ENCODE data around the gene DCHS2.

Gene DCHS2

GRCh38 chr4:154344686-154345085 lies 146.9 kb downstream of the DCHS2 start:
- DNase-seq (ENCODE audit: insufficient read length, low spot score) (no peak), FAIRE-seq (no peak)
- no peak for TF ChIP-seq PAX5 (IDR thresholded peaks at IDR 0.05; ENCODE audit: insufficient read depth, low read length, severe bottlenecking)
- no peak for TF ChIP-seq POLR2A (IDR thresholded peaks at IDR 0.05; ENCODE audit: low read depth, low read length)
- no peak for TF ChIP-seq POLR2AphosphoS5 (IDR thresholded peaks at IDR 0.05; ENCODE audit: low read depth, low read length)
- no peak for TF ChIP-seq TAF1 (IDR thresholded peaks at IDR 0.05; ENCODE audit: low read depth, low read length)
- TF ChIP-seq SPI1 (IDR thresholded peaks at IDR 0.05; ENCODE audit: low read depth, low read length), result no peak
- no peak for TF ChIP-seq POU2F2 (IDR thresholded peaks at IDR 0.05; ENCODE audit: low read depth, low read length)

GRCh38 chr4:154343651-154344050 lies 147.9 kb downstream of the DCHS2 start:
- no peak for TF ChIP-seq POU2F2 (IDR thresholded peaks at IDR 0.05; ENCODE audit: low read depth, low read length)
- no peak for TF ChIP-seq PAX5 (IDR thresholded peaks at IDR 0.05; ENCODE audit: insufficient read depth, low read length, severe bottlenecking)
- TF ChIP-seq TAF1 (IDR thresholded peaks at IDR 0.05; ENCODE audit: low read depth, low read length), result no peak
- TF ChIP-seq POLR2A (IDR thresholded peaks at IDR 0.05; ENCODE audit: low read depth, low read length), result no peak
- TF ChIP-seq SPI1 (IDR thresholded peaks at IDR 0.05; ENCODE audit: low read depth, low read length), result no peak
- no peak for TF ChIP-seq POLR2AphosphoS5 (IDR thresholded peaks at IDR 0.05; ENCODE audit: low read depth, low read length)
- FAIRE-seq (no peak), DNase-seq (ENCODE audit: insufficient read length, low spot score) (no peak)

- FAIRE-seq (no peak), DNase-seq (ENCODE audit: insufficient read length, low spot score) (no peak)
- TF ChIP-seq POU2F2 (IDR thresholded peaks at IDR 0.05; ENCODE audit: low read depth, low read length), result no peak
These were observed 150.2 kb downstream of the DCHS2 start for GRCh38 chr4:154341448-154341847.

GRCh38 chr4:154335588-154335987 lies 156.0 kb downstream of the DCHS2 start:
- FAIRE-seq, result no peak
- TF ChIP-seq TAF1 (IDR thresholded peaks at IDR 0.05; ENCODE audit: low read depth, low read length) (no peak), POU2F2 (IDR thresholded peaks at IDR 0.05; ENCODE audit: low read depth, low read length) (no peak), PAX5 (IDR thresholded peaks at IDR 0.05; ENCODE audit: insufficient read depth, low read length, severe bottlenecking) (no peak), POLR2A (IDR thresholded peaks at IDR 0.05; ENCODE audit: low read depth, low read length) (no peak), POLR2AphosphoS5 (IDR thresholded peaks at IDR 0.05; ENCODE audit: low read depth, low read length) (no peak), SPI1 (IDR thresholded peaks at IDR 0.05; ENCODE audit: low read depth, low read length) (no peak)

GRCh38 chr4:154332681-154333421 lies 158.7 kb downstream of the DCHS2 start:
- DNase-seq (ENCODE audit: insufficient read length, low spot score) (no peak), FAIRE-seq (peak; percentile 91)
- no peak for TF ChIP-seq POU2F2 (IDR thresholded peaks at IDR 0.05; ENCODE audit: low read depth, low read length)
- no peak for TF ChIP-seq PAX5 (IDR thresholded peaks at IDR 0.05; ENCODE audit: insufficient read depth, low read length, severe bottlenecking)
- no peak for TF ChIP-seq POLR2AphosphoS5 (IDR thresholded peaks at IDR 0.05; ENCODE audit: low read depth, low read length)
- no peak for TF ChIP-seq SPI1 (IDR thresholded peaks at IDR 0.05; ENCODE audit: low read depth, low read length)
- TF ChIP-seq POLR2A (IDR thresholded peaks at IDR 0.05; ENCODE audit: low read depth, low read length), result no peak
- TF ChIP-seq TAF1 (IDR thresholded peaks at IDR 0.05; ENCODE audit: low read depth, low read length), result no peak

More at GRCh38 chr4:154335588-154335987, 156.0 kb downstream of the DCHS2 start:
- DNase-seq (ENCODE audit: insufficient read length, low spot score), result no peak

GRCh38 chr4:154329939-154330338 lies 161.7 kb downstream of the DCHS2 start:
- TF ChIP-seq POLR2A (IDR thresholded peaks at IDR 0.05; ENCODE audit: low read depth, low read length) (no peak), PAX5 (IDR thresholded peaks at IDR 0.05; ENCODE audit: insufficient read depth, low read length, severe bottlenecking) (no peak), POLR2AphosphoS5 (IDR thresholded peaks at IDR 0.05; ENCODE audit: low read depth, low read length) (no peak), TAF1 (IDR thresholded peaks at IDR 0.05; ENCODE audit: low read depth, low read length) (no peak), POU2F2 (IDR thresholded peaks at IDR 0.05; ENCODE audit: low read depth, low read length) (no peak)
- no peak for DNase-seq (ENCODE audit: insufficient read length, low spot score)
- no peak for FAIRE-seq

- DNase-seq (ENCODE audit: insufficient read length, low spot score) (no peak), FAIRE-seq (no peak)
- TF ChIP-seq TAF1 (IDR thresholded peaks at IDR 0.05; ENCODE audit: low read depth, low read length), result no peak
- no peak for TF ChIP-seq POU2F2 (IDR thresholded peaks at IDR 0.05; ENCODE audit: low read depth, low read length)
- TF ChIP-seq POLR2A (IDR thresholded peaks at IDR 0.05; ENCODE audit: low read depth, low read length), result no peak
- no peak for TF ChIP-seq POLR2AphosphoS5 (IDR thresholded peaks at IDR 0.05; ENCODE audit: low read depth, low read length)
- TF ChIP-seq SPI1 (IDR thresholded peaks at IDR 0.05; ENCODE audit: low read depth, low read length), result no peak
- no peak for TF ChIP-seq PAX5 (IDR thresholded peaks at IDR 0.05; ENCODE audit: insufficient read depth, low read length, severe bottlenecking)
These were observed 162.2 kb downstream of the DCHS2 start for GRCh38 chr4:154329268-154329868.

- no peak for FAIRE-seq
- no peak for DNase-seq (ENCODE audit: insufficient read length, low spot score)
- TF ChIP-seq POLR2A (IDR thresholded peaks at IDR 0.05; ENCODE audit: low read depth, low read length), result no peak
- TF ChIP-seq POU2F2 (IDR thresholded peaks at IDR 0.05; ENCODE audit: low read depth, low read length), result no peak
- TF ChIP-seq SPI1 (IDR thresholded peaks at IDR 0.05; ENCODE audit: low read depth, low read length), result no peak
- TF ChIP-seq TAF1 (IDR thresholded peaks at IDR 0.05; ENCODE audit: low read depth, low read length), result no peak
- TF ChIP-seq POLR2AphosphoS5 (IDR thresholded peaks at IDR 0.05; ENCODE audit: low read depth, low read length), result no peak
- TF ChIP-seq PAX5 (IDR thresholded peaks at IDR 0.05; ENCODE audit: insufficient read depth, low read length, severe bottlenecking), result no peak
These were observed 163.6 kb downstream of the DCHS2 start for GRCh38 chr4:154328030-154328429.

- FAIRE-seq (no peak), DNase-seq (ENCODE audit: insufficient read length, low spot score) (no peak)
- TF ChIP-seq SPI1 (IDR thresholded peaks at IDR 0.05; ENCODE audit: low read depth, low read length), result no peak
- no peak for TF ChIP-seq TAF1 (IDR thresholded peaks at IDR 0.05; ENCODE audit: low read depth, low read length)
- TF ChIP-seq POLR2A (IDR thresholded peaks at IDR 0.05; ENCODE audit: low read depth, low read length), result no peak
- TF ChIP-seq PAX5 (IDR thresholded peaks at IDR 0.05; ENCODE audit: insufficient read depth, low read length, severe bottlenecking), result no peak
- no peak for TF ChIP-seq POU2F2 (IDR thresholded peaks at IDR 0.05; ENCODE audit: low read depth, low read length)
- no peak for TF ChIP-seq POLR2AphosphoS5 (IDR thresholded peaks at IDR 0.05; ENCODE audit: low read depth, low read length)
These were observed 171.1 kb downstream of the DCHS2 start for GRCh38 chr4:154320521-154320920.

Data from GM12891 (cell line).